Left renal cortex interstitium (tissue), 4 donors: ENCODE data around the gene CACFD1. TPM values are rescaled to one million over a fixed set of nuclear protein-coding genes. Genes with fewer than 3 reads are reported as not detected.

Experiments
- DNase-seq, 4 donors: peaks; one replicate each; pipeline ENCODE4 v3.0.0-alpha.2; 2013; ENCODE audit warnings: low read depth in 4 of 4, low spot score in 2 of 4, missing footprints in 1 of 4
- polyA plus RNA-seq, 4 donors: library from polyadenylated mRNA; unstranded; fragments of 120-200 nt; gene quantifications; one replicate each; pipeline ENCODE4 v1.2.1, GENCODE V29; 2013; ENCODE audit not compliant: insufficient read length in 4 of 4

The CACFD1 gene
- polyA plus RNA-seq, 4 donors, result 24.9 to 40.7 (median 33.4) TPM

- DNase-seq, result no peak
Measured at GRCh38 chr9:133477461-133477860, 17.7 kb downstream of the CACFD1 start.

DNA sequence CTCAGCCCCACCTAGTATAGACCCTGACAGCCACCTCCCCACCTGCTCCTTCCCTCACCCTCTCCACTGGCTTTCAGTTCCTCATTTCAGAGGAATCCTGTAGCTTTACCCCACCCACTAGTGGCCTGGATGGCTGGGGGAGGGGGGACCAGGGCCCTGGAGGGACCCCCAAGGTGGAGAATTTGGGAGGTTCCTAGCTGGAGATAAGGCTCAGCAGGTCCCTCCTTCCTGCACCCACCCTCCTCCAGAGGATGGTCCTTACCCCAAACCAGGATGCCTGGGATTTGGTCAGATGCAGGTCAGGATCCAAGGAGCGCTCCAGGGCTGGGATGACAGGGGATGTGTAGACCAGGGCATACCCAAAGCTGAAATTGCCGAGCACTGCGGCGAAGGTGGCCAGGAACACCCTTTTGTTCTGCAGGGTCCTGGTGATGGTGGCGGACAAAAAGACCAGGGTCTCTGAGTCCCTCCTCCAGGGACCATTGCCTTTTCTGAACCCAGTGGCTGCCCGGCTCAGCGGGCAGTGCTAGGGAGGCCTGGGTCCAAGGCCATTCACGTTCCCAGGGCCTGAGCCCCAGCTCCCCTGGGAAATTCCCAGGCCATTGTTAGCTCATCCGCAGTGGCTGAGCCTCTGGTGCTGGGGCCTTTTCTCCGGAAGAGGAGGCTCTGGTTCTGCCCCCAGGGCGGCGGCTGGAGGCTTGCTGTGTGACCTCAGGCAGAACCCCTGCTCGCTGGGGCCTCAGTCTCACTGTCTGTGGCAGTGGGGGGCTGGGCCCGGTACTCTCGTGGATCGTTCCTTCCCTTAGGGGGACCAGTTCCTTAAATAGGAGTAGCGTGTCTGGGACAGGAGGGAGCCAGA is 18.4 kb downstream of the CACFD1 start:
- no peak for DNase-seq

GRCh38 chr9:133478851-133479711 is 19.3 kb downstream of the CACFD1 start, which contains the start of gene SLC2A6:
TSS of gene SLC2A6 (minus strand) at chr9:133479099. CDS start at chr9:133479059, 40 bp downstream.
- DNase-seq, result no peak

DNA sequence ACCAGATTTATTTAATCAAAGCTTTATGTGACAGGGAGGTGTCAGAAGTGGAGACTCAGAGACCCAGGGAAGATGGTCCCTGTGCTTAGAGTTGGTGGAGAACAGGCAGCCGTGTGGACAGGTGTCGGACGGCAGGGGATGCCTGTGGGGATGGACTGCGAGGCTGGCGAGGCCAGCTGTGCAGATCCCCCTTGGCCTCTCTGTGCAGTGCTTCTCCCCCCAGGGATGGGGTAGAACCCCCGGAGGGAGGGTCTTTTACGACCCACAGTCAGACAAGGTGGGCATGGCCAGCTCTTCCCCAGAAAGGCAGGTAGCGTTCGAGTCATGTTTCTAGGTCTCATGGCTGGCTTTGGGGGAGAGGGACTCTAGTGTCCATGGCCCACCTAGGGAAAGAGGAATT is 23.8 kb downstream of the CACFD1 start:
- DNase-seq, result no peak

DNA sequence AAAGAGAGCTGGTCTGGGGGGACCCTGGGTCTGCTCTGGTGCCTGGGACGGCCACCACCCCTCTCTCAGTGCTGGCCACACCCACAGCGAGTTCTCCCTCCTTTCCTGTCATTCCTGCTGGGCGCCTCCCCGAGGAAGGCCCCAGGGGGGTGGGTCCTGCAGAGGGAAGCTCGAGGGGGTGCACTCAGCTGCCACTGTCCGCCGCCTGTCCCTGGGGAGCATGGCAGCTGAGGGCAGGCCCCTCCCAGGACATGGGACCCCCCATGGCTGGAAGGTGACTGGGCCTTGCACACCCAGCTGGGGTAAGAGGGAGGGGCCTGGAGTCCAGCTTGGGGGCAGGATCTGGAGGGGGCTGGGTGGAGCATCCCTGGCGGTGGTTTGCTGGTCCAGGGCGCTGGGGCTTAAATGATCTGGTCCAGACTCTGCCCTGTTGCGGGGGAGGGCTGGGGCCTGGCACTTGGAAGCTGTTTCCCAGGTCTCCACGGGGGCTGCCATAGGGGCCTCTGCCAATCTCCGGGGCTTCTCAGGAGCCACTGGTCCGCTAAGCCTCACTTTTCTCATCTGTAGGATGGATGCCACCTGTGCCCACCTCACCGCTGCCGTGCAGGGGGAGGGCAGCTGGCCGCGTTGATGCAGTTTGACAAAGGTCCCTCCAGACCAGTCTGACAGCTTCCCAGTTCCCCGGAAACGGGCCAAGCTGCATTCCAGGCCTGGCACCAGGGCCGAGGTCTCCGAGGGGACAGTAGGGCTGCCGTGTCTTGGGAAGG is 25.1 kb downstream of the CACFD1 start:
- DNase-seq, result no peak

DNA sequence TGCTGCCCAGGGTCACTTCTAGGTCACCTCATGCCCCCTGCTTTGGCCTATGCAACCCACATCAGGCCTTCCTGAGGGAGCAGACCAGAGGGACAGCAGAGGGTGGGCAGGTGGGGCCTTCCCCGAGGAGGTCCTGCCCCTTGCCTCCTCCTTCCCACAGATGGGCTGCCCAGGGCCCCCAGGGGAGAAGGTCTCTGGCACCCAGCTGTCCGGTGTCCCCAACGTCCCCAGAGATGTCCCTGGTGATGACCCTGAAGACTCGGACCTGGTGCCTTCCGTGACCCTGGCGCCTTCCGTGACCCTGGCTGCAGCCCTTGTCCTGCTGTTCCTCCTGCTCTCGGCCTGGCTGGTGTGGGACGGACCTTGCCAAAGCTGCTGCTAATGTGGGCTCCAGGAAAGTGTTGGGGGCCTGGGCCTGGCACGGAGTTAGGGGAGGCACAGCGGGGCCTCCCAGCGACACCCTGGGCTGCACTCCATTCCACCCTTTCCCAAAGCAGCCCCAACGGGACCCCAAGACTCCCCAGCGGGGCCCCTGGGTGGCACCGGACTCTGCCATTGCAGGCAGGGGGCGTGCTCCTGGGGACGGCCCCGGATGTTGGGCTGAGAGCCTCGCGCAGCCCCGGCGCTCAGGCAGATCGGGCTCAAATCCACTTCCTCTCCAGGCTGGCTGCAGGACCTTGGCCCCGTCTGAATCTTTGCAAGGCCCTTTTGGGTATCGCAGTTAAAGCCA is 25.9 kb downstream of the CACFD1 start:
- no peak for DNase-seq

DNA sequence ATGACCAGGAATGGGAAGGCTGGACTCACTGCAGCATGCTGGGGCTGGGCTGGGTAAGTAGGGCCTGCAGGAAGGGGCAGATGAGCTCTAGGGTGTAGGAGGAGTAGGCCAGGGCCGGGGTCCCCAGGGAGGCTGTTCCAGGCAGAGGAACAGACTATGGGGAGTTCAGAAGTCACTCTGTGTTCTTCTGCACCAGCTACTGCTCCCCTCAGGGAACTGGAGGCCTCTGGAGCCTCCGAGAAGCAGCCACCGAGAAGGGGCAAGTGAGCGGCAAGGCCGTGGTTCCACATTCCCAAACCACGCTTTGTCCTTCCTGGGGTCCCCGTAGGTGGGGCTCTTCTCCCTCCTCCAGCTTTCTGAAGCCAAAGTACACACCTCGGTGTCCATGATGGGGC is 27.6 kb downstream of the CACFD1 start:
- DNase-seq, result no peak

DNA sequence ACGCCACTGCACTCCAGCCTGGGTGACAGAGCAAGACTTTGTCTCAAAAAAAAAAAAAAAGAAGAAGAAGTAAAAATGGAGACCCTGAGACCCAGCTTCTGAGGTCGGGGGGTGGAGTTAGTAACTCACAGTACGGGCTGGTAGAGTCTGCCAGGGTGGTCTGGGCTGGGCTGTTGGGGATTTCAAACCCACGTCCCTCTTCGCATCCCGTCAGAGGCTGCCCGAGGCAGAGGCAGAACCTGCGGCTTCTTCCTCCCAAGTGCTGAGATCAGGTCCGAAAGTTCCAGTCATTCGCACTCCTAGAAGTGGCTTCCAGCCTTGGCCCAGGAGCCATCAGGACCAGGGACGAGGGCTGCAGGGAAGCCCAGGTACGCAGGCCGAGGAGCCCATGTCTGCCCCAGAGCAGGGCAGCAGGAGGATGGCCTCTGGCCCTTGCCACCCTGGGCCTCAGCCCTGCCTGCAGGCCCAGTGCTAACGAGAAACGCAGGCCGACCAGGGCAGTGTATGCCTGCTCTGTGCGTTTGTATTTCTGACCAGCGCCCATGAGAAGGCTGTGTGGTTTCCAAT is 29.0 kb downstream of the CACFD1 start:
- no peak for DNase-seq

GRCh38 chr9:133489253-133490190 is 29.7 kb downstream of the CACFD1 start:
- no peak for DNase-seq

DNA sequence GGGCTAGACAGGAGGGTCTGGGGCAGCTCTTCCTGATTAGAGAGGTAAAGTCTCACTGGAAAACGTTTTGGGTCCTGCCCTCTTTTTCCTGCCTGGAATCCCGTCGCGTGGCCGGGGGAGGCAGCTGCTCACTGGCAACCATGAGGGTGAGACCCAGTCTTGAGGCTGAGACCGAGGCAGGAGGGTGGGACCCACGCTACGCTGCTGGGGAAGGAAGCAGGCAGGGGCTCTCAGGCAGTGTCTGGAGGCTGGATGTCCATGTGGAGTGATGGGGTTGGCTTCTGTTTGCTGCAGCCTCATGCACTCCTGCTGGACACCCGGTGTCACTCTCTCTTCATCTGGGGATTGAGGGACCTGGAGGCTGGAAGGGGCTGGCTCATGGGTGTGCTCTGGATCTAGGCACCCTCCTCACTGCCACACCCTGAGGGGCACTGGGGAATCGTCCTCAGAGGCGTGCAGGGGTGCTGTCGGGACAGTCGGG is 30.5 kb downstream of the CACFD1 start:
- DNase-seq, result no peak

DNA sequence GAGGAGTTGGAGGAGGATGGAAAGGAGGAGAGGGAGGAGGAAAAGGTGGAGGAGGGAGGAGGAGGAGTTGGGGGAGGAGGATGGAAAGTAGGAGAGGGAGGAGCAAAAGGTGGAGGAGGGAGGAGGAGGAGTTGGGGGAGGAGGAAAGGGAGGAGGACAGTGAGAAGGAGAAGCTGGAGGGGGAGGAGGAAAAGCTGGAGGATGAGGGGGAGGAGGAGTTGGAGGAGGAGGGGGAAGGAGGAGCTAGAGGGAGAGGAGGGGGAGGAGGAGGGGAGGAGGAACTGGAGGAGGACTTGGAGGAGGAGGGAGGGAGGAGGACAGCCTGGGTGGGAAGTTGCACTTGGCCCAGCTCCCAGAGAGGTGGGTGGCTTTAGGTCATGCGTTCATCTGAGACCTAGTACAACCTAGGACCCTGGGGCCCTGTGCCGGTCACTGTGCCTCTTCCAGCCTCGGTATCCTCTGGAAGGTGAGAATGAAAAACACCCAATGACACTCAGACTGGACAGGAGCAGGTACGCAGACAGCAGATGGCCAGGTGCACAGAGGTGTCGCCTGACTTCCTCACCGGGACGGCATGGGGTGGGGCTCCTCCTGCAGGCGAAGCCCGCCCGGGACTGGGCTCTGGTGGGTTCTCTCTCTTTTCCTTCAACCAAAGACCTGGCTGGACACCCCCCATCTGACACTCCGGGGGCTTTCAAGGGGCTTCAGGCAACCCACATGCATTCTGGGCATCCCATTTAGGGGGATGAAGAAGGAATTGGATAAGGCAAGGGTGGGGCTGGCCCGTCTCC is 31.3 kb downstream of the CACFD1 start:
- no peak for DNase-seq

DNA sequence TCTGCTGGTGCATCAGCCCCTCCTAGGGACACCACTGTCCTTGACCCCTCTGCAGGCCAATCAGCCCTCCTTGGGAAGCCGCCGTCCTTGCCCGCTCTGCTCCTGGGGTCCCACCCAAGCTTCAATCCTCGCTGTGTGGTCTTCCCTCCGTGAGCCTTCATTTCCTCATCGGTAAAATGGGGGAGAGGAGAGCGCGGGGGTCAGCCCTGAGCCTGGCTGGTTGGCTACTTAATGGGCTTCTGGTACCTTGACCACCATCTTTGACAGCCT is 31.8 kb downstream of the CACFD1 start:
- no peak for DNase-seq

DNA sequence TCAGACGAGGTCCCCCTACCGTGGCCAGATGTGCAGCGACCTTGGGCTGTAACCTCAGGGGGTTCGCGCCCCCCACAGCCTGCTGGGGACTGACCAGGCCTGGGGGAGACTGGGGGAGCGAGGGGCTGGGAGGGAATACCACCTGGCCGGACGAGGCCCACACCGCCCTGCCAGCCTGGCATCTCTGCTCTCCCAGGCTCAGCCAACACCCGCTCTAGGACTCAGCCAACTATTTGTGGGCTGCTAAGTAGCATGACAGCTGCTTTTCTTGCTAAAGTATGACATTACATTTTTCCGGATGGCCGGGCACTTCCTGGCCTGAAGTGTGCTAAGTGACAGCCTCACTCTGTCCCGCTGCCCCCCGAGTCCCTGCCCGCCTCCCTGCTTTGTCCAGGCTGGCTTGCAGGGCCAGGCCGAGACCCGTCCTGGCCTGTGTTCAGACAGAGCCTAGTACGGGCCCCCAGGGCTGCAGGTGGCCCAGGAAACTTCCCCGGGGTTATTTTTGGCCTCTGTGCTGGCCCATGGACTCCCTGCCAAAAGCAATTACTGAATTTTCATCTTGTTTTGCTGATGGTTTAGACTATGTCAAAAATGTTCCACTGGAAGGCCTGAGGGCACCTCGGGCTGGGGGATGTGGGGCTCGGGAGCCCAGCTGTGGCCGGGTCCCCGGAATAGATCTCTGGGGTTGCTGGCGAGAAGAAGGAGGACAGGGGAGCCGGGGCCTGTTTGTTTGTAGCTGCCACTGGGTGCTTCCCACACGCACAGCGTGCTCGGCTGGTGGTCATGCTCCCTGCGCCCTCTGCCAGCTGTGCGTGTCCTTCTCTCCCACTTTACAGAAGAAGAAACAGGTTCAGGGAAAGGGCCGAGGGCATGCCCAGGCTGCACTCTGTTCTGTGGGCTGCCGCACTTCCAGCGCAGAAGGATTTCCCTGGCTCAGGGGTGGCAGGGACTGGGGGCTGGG is 32.6 kb downstream of the CACFD1 start:
- DNase-seq, result no peak

- no peak for DNase-seq
Measured at GRCh38 chr9:133493428-133493827, 33.6 kb downstream of the CACFD1 start.

- DNase-seq, result no peak
Measured at GRCh38 chr9:133493845-133494540, 34.2 kb downstream of the CACFD1 start.

DNA sequence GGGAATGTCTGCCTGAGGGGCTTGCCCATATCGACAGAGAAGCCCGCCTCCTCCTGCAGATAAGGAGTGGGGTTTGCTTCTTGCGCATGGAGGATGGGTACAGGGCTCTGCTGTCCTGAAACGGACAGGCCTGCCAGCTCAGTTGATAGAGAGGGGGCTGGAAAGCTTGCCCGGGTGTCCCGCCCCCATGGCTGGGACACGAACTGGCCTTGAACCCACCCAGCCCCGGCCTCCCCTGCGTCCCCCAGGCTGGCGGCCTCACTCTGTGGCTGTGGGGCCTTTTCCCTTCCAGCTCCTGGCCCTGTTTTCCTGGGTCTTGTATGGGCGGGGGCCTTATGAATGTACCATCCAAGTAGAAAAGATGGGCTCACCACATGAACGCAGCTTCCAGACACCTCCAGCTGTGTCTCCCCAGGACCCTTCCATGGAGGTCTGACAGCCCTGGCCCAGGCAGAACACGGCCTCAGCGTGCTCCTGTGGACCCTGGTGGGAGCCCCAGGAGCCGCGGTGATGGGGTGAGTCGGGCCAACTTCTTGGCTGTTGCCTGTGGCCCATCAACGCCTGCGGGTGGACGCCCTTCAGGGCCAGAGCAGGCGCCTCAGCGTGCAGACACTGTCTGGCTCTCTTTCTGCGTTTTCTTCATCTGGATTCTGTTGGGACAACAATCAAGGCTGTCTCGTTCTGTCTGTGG is 35.0 kb downstream of the CACFD1 start:
- no peak for DNase-seq
